GM12878 (cell line): ENCODE results near the gene PNMA6E. TPM values are rescaled to one million over a fixed set of nuclear protein-coding genes. Genes with fewer than 3 reads are reported as not detected.

ENCODE experiments used
- ATAC-seq: fragments of 200-7000 bp; cut with Tn5 transposase; 3 replicates; pipeline ENCODE4 v1.9.1; 2020; ENCODE audit warnings: mild to moderate bottlenecking, moderate library complexity
- BruUV-seq: library from RNA; stranded (reverse); fragments of 400-500 nt; replicated peaks from 2 replicates; lab custom pipeline; 2021; lab: Mats Ljungman, UMichigan
- CTCF ChIA-PET: fragments of 300-600 bp; sonication (Branson Sonifier 250); formaldehyde crosslinking; extraction: SDS; loops from one replicate; lab custom pipeline; 2021; ENCODE audit warnings: inconsistent platforms; lab: Yijun Ruan, JAX
- POLR2A ChIA-PET: fragments of 350-600 bp; formaldehyde crosslinking; extraction: SDS; loops from one replicate; lab custom pipeline; 2021; ENCODE audit warnings: inconsistent platforms; lab: Charles Lee
- RAD21 ChIA-PET: fragments of 300-600 bp; sonication (Branson Sonifier 250); formaldehyde crosslinking; loops from one replicate; lab custom pipeline; 2023; ENCODE audit warnings: antibody characterized with exemption; ENCODE audit not compliant: unreplicated experiment; lab: Charles Lee
- SMC1A ChIA-PET: fragments of 300-600 bp; sonication (Branson Sonifier 250); formaldehyde crosslinking; loops from one replicate; lab custom pipeline; 2023; ENCODE audit not compliant: unreplicated experiment, uncharacterized antibody; lab: Charles Lee
- DNase-seq: peaks from one replicate; pipeline ENCODE4 v3.0.0-alpha.2; 2011; ENCODE audit warnings: low read depth, low spot score
- FAIRE-seq: peaks from 3 replicates; lab custom pipeline; 2011; peaks lifted over from hg19 to GRCh38; lab: Jason Lieb, UNC
- H2AFZ ChIP-seq: 2 replicates; pipeline ENCODE4 v1.6.0; 2011; ENCODE audit warnings: low read depth, low read length, control low read depth; ENCODE audit not compliant: control insufficient read depth
- H3K27ac ChIP-seq: 2 replicates; pipeline ENCODE4 v1.5.1; 2011; ENCODE audit warnings: control low read depth; ENCODE audit not compliant: control insufficient read depth, insufficient read depth
- H3K27me3 ChIP-seq, 2 experiments: replicated peaks in 1 of 2; 2 replicates each; pipeline versions ENCODE4 v1.6.0 to v1.6.1; 2011; ENCODE audit warnings: low read length in 1 of 2; ENCODE audit not compliant: control insufficient read depth in 2 of 2, insufficient read depth in 2 of 2
- H3K36me3 ChIP-seq, 2 experiments: 2 replicates each; pipeline ENCODE4 v1.5.1; 2011; ENCODE audit warnings: low read length in 1 of 2; ENCODE audit not compliant: control insufficient read depth in 2 of 2, insufficient read depth in 2 of 2
- H3K4me1 ChIP-seq: 2 replicates; pipeline ENCODE4 v1.6.1; 2011; ENCODE audit warnings: mild to moderate bottlenecking, low read length, moderate library complexity, mixed read lengths; ENCODE audit not compliant: control insufficient read depth, insufficient read depth
- H3K4me2 ChIP-seq: 2 replicates; pipeline ENCODE4 v1.6.0; 2011; ENCODE audit warnings: control low read depth; ENCODE audit not compliant: control insufficient read depth, insufficient read depth
- H3K4me3 ChIP-seq: fragments of 200-600 bp; sonication (generic); 2 replicates; pipeline ENCODE4 v1.5.1; 2016
- H3K79me2 ChIP-seq: 2 replicates; pipeline ENCODE4 v1.6.0; 2011; ENCODE audit warnings: low read length; ENCODE audit not compliant: control insufficient read depth, insufficient read depth
- H3K9ac ChIP-seq: 2 replicates; pipeline ENCODE4 v1.8.0; 2011; ENCODE audit warnings: low read length, control low read depth, mixed read lengths; ENCODE audit not compliant: control insufficient read depth, insufficient read depth
- H3K9me3 ChIP-seq: replicated peaks from 3 replicates; pipeline ENCODE4 v1.5.1; 2011; ENCODE audit warnings: mild to moderate bottlenecking, low read length; ENCODE audit not compliant: control insufficient read depth, insufficient read depth
- H4K20me1 ChIP-seq: 2 replicates; pipeline ENCODE4 v1.6.0; 2011; ENCODE audit not compliant: control insufficient read depth, insufficient read depth
- CBX3 ChIP-seq: fragments of 200-600 bp; sonication (generic); IDR thresholded peaks from 2 replicates; pipeline ENCODE4 v1.6.1; 2016; ENCODE audit warnings: low read depth, borderline replicate concordance
- CHD4 ChIP-seq: fragments of 200-600 bp; sonication (generic); IDR thresholded peaks from 2 replicates; pipeline ENCODE4 v1.6.1; 2016; ENCODE audit warnings: mild to moderate bottlenecking
- EED ChIP-seq: sonication (generic); IDR thresholded peaks from 2 replicates; pipeline ENCODE4 v1.6.1; 2016; ENCODE audit warnings: antibody characterized with exemption, low read depth
- FOXK2 ChIP-seq: fragments of 450-650 bp; IDR thresholded peaks from 2 replicates; pipeline ENCODE4 v1.6.1; 2017; ENCODE audit warnings: mild to moderate bottlenecking, moderate library complexity
- HDAC2 ChIP-seq: fragments of 200-600 bp; sonication (generic); IDR thresholded peaks from 2 replicates; pipeline ENCODE4 v1.6.1; 2017
- IRF4 ChIP-seq: IDR thresholded peaks from 2 replicates; pipeline ENCODE4 v1.6.1; 2011; ENCODE audit warnings: low read depth, low read length
- PAX8 ChIP-seq: fragments of 450-650 bp; IDR thresholded peaks from 2 replicates; pipeline ENCODE4 v1.6.1; 2017; ENCODE audit warnings: mild to moderate bottlenecking, moderate library complexity
- POLR2AphosphoS2 ChIP-seq: IDR thresholded peaks from 2 replicates; pipeline ENCODE4 v1.6.1; 2011; ENCODE audit warnings: low read depth, mild to moderate bottlenecking, low read length, improper control_type of control experiment, moderate library complexity
- POLR2AphosphoS5 ChIP-seq: IDR thresholded peaks from 2 replicates; pipeline ENCODE4 v1.6.1; 2011; ENCODE audit warnings: mild to moderate bottlenecking, low read length, inconsistent platforms
- TCF12 ChIP-seq: IDR thresholded peaks from 2 replicates; pipeline ENCODE4 v1.6.1; 2011; ENCODE audit warnings: low read depth, mild to moderate bottlenecking, low read length
- WRNIP1 ChIP-seq: IDR thresholded peaks from 2 replicates; pipeline ENCODE4 v1.6.1; 2011; ENCODE audit warnings: low read depth, low read length, improper control_type of control experiment, borderline replicate concordance
- YY1 ChIP-seq: IDR thresholded peaks from 2 replicates; pipeline ENCODE4 v1.6.1; 2011; ENCODE audit warnings: low read depth, mild to moderate bottlenecking, low read length
- ZBED1 ChIP-seq: IDR thresholded peaks from 2 replicates; pipeline ENCODE4 v1.6.1; 2016; ENCODE audit warnings: borderline replicate concordance
- ZZZ3 ChIP-seq: IDR thresholded peaks from 2 replicates; pipeline ENCODE4 v1.6.1; 2011; ENCODE audit warnings: low read depth; ENCODE audit not compliant: control insufficient read depth, insufficient read length
- WGBS: methylation state at CpG from one replicate; pipeline ENCODE4 v1.1.6; 2016; ENCODE audit warnings: low lambda C conversion rate; ENCODE audit not compliant: insufficient replicate concordance, insufficient coverage; ENCODE audit errors: missing lambda C conversion rate; 5-methylcytosine and 5-hydroxymethylcytosine counted together
- in situ Hi-C: fragments of 300-500 bp; cut with MboI; formaldehyde crosslinking; loops from 9 replicates; pipeline ENCODE4 v1.14.3; 2018; ENCODE audit warnings: mixed read lengths
- intact Hi-C: fragments of 100-400 bp; cut with micrococcal nuclease; formaldehyde crosslinking; loops from one replicate; pipeline ENCODE4 v1.14.2; 2022; ENCODE audit not compliant: unreplicated experiment
- polyA plus RNA-seq, 11 experiments: library from polyadenylated mRNA; depleted of rRNA in 4 of 11; unstranded in 6 of 11; stranded (reverse) in 5 of 11; fragments of >200 nt; fragmentation: Nextera tagmentation in 4 of 11; fragmentation: Illumina TruSeq in 1 of 11; extraction: Ambion mirVana in 4 of 11; extraction: Trizol in 1 of 11; gene quantifications; 1 replicate in 1 of 11; 2 replicates in 10 of 11; pipeline versions ENCODE4 v1.2.1 to v1.2.3, GENCODE V29; 2011 to 2016; ENCODE audit warnings: inconsistent platforms in 2 of 11, missing spikeins in 2 of 11, low read depth in 1 of 11
- total RNA-seq, 4 experiments: library from RNA; depleted of rRNA in 3 of 4; stranded (reverse); fragments of >200 nt in 3 of 4; fragmentation: Illumina TruSeq in 1 of 4; extraction: Trizol in 1 of 4; gene quantifications; 2 replicates each; pipeline versions ENCODE4 v1.2.1 to v1.2.3, GENCODE V29; 2013 to 2021
- TF ChIP-seq, protein P1 (sequence below): fragments of 450-650 bp; IDR thresholded peaks from 2 replicates; pipeline ENCODE4 v1.6.1; 2016; ENCODE audit warnings: mild to moderate bottlenecking
- TF ChIP-seq, protein P2 (sequence below): fragments of 450-650 bp; IDR thresholded peaks from 2 replicates; pipeline ENCODE4 v1.6.1; 2018; ENCODE audit warnings: mild to moderate bottlenecking, low read depth, moderate library complexity; ENCODE audit not compliant: partially characterized antibody
- TF ChIP-seq, protein P3 (sequence below): fragments of 450-650 bp; formaldehyde crosslinking; IDR thresholded peaks from 2 replicates; pipeline ENCODE4 v1.4.0; 2022; ENCODE audit warnings: mild to moderate bottlenecking, moderate library complexity

Gene PNMA6E
- total and polyA plus RNA-seq, 10 of the 15 experiments (the other 5 are each of a cell fraction or from before 2014, with no cell fraction given): not detected

DNA sequence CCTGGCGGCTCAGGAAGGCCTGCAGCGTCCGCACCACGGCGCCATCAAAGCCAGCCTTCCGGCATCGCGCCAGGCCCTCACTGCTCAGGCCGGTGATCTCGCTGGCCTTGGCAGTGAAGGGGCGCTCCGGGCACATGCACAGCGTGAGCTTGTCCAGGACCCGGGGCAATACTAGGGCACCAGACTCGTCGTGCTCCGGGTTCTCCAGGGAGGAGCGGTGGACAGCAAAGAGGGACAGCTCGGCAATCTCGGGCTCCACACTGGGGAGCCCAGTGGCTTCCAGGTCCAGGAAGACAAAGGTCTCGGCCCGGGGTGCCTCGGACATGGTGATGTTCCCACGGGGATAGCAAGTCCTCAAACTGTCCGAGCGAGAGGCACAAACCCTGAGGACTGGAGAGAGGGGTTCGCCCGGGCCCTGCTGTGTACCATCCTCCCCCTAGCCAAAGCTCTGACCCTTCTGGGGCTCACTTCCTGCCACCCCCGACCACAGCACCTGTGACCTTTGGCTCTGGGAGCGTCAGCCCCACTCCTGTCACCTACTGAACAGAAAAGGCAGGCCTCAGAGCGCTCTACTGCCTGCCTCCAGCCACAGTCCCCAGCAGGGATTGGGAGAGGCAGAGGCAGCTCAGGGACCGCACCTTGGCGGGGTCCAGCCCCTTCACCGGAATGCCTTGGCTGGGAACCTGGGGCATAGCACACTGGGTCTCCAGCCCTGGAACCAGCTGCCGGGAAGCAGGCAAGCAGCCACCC, 44.1 kb upstream of the PNMA6E start (continued):
- TF ChIP-seq, protein P1, sequence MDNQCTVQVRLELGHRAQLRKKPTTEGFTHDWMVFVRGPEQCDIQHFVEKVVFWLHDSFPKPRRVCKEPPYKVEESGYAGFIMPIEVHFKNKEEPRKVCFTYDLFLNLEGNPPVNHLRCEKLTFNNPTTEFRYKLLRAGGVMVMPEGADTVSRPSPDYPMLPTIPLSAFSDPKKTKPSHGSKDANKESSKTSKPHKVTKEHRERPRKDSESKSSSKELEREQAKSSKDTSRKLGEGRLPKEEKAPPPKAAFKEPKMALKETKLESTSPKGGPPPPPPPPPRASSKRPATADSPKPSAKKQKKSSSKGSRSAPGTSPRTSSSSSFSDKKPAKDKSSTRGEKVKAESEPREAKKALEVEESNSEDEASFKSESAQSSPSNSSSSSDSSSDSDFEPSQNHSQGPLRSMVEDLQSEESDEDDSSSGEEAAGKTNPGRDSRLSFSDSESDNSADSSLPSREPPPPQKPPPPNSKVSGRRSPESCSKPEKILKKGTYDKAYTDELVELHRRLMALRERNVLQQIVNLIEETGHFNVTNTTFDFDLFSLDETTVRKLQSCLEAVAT: no peak
- no peak for TF ChIP-seq WRNIP1
- no peak for TF ChIP-seq PAX8
- TF ChIP-seq TCF12: no peak
- TF ChIP-seq YY1: no peak
- no peak for TF ChIP-seq HDAC2
- TF ChIP-seq IRF4: no peak
- TF ChIP-seq CBX3: no peak

DNA sequence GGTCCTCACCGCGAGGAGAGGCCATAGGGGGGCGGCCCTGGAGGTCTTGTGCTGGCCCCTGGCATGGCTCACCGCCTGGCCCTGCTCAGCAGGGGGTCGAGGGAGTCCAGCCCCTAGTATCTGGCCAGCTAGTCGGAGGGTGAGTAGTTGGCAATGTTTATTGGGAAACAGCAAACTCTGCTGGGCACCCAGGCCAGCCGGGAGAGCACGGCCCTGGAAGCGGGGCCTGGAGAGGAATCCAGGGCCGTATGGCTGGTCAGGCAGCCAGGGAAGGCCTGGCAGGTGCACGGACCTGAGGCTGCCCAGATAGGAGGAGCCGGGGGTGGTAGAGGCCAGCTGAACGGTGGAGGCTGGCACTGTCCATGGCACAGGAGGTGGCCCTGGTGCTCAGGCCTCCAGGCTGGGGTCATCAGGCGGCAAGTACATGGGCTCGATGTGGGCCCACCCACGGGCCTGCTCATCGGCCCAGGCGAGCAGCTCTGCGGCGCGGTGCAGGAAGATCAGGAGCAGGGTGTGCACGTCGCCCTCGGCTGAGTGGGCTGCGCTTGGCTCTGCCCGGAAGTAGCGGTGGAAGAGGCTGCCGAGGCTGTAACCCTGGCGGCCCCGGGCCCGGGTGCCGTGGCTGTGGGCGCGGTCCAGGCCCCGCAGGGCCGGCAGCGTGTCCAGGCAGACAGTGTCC, 43.3 kb upstream of the PNMA6E start:
- Histone ChIP-seq H3K36me3 (no peaks in the 10 kb centered on the region), H2AFZ (no peak overlapping the region), H3K9me3 (no peaks in the 10 kb centered on the region; the same call in 2 of the 3 replicates), H3K79me2 (no peaks in the 10 kb centered on the region), H3K4me1 (no peaks in the 10 kb centered on the region), H3K4me3 (no peak overlapping the region), H3K27me3 (no peaks in the 10 kb centered on the region), H3K9ac (no peak overlapping the region), H3K27ac (no peak overlapping the region), H3K4me2 (no peak overlapping the region), H4K20me1 (no peaks in the 10 kb centered on the region)
- SMC1A ChIA-PET: no interaction called here
- POLR2A ChIA-PET: no interaction called here
- RAD21 ChIA-PET: no interaction called here
- intact Hi-C loops: no loop called here
- ATAC-seq (no peak), DNase-seq (no peak), FAIRE-seq (no peak)
- CTCF ChIA-PET: no interaction called here
- no TSS peak for BruUV-seq
- in situ Hi-C loops: no loop called here
- 83% methylated on average over 37 of the region's 37 CpGs for WGBS
- TF ChIP-seq ZBED1 (no peak), FOXK2 (no peak), ZZZ3 (no peak), CHD4 (no peak), POLR2AphosphoS5 (no peak), POLR2AphosphoS2 (no peak), EED (no peak)
- TF ChIP-seq, protein P2, sequence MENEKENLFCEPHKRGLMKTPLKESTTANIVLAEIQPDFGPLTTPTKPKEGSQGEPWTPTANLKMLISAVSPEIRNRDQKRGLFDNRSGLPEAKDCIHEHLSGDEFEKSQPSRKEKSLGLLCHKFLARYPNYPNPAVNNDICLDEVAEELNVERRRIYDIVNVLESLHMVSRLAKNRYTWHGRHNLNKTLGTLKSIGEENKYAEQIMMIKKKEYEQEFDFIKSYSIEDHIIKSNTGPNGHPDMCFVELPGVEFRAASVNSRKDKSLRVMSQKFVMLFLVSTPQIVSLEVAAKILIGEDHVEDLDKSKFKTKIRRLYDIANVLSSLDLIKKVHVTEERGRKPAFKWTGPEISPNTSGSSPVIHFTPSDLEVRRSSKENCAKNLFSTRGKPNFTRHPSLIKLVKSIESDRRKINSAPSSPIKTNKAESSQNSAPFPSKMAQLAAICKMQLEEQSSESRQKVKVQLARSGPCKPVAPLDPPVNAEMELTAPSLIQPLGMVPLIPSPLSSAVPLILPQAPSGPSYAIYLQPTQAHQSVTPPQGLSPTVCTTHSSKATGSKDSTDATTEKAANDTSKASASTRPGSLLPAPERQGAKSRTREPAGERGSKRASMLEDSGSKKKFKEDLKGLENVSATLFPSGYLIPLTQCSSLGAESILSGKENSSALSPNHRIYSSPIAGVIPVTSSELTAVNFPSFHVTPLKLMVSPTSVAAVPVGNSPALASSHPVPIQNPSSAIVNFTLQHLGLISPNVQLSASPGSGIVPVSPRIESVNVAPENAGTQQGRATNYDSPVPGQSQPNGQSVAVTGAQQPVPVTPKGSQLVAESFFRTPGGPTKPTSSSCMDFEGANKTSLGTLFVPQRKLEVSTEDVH: no peak
- TF ChIP-seq, protein P3, sequence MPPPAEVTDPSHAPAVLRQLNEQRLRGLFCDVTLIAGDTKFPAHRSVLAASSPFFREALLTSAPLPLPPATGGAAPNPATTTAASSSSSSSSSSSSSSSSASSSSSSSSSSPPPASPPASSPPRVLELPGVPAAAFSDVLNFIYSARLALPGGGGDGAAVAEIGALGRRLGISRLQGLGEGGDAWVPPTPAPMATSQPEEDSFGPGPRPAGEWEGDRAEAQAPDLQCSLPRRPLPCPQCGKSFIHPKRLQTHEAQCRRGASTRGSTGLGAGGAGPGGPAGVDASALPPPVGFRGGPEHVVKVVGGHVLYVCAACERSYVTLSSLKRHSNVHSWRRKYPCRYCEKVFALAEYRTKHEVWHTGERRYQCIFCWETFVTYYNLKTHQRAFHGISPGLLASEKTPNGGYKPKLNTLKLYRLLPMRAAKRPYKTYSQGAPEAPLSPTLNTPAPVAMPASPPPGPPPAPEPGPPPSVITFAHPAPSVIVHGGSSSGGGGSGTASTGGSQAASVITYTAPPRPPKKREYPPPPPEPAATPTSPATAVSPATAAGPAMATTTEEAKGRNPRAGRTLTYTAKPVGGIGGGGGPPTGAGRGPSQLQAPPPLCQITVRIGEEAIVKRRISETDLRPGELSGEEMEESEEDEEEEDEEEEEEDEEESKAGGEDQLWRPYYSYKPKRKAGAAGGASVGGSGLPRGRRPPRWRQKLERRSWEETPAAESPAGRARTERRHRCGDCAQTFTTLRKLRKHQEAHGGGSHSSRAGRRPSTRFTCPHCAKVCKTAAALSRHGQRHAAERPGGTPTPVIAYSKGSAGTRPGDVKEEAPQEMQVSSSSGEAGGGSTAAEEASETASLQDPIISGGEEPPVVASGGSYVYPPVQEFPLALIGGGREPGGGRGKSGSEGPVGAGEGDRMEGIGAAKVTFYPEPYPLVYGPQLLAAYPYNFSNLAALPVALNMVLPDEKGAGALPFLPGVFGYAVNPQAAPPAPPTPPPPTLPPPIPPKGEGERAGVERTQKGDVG (CRISPR knock-in tag): no peak
